ENCODE results near the gene ENTR1.
"Not testable (repeated sequence)": the region's sequence is repeated elsewhere in the genome, so short reads cannot be mapped to it uniquely, and the experiment has no call there.

ENTR1 gene

GRCh38 chr9:136438548-136439480 lies 28.4 kb upstream of the ENTR1 start:
- peak; percentile 11 for DNase-seq

DNA sequence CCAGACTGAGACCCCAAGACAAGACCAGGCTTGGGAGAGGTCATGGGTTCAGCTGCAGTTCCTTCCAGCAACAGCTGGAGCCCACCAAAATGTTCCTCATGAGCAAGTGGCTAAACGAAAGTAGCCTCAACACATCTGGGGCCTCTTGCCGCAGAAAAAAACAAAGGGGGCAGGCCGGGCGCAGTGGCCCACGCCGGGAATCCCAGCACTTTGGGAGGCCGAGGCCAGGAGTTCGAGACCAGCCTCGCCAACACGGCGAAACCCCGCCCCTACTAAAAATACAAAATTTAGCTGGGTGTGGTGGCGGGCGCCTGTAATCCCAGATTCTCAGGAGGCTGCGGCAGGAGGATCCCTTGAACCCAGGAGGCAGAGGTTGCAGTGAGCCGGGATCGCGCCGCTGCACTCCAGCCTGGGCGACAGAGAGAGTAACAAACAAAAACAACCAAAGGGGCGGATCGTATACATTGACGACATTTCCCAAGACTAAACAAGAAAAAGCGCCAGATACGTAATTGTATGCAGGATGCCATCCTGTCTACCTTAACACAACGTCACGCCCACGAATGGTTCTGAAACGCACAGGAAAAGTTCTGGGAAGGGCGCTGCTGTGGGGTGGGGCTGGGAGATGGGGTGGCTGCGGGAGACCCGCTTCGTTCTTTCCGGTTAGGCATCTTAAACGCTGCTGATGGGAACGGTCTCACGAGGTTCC lies 27.6 kb upstream of the ENTR1 start:
- DNase-seq = no peak

DNA sequence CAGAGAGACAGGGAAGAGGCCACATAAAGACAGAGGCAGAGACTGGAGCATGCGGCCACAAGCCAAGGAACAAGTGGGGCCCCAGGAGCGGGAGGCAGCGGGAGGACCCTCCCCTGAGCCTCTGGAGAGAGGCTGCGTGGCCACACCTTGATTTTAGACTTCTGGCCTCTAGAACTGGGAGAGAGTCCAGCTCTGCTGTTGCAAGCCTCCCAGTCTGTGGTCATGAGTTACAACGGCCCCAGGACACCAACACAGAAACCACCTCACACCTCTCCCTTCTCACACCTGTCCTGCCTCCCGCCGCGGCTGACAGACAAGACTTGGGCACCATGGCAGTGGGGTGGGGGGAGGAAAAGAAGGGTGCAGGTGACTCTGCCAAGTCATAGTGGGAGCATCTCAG lies 27.0 kb upstream of the ENTR1 start:
- no peak for DNase-seq

DNA sequence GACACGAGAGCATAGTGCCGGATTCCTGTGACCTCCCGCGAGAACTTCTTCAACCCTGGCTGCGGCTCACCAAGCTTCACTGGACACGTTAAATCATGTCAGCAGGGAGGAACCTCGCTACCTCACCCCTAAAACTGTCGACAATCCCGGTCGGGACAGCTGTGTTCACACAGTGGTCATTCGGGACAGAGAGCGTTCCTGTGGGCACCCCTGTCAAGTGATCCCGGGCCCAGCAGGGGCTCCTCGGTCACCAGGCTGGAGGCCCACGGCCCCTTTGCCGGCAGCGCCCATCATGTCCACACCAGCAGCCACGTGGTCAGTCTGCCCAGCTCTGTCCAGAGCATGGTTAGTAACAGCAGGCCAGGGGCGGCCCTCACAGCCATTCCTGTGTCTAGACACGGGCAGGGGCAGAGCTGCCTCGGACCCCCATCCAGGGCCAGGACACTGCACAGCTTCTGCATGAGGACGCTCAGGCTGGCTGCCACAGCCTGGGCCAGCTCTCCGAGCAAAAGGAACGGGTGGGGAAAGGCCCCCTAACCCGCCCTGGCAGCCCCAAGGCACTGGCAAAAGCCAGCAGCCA lies 25.7 kb upstream of the ENTR1 start:
- DNase-seq = no peak

DNA sequence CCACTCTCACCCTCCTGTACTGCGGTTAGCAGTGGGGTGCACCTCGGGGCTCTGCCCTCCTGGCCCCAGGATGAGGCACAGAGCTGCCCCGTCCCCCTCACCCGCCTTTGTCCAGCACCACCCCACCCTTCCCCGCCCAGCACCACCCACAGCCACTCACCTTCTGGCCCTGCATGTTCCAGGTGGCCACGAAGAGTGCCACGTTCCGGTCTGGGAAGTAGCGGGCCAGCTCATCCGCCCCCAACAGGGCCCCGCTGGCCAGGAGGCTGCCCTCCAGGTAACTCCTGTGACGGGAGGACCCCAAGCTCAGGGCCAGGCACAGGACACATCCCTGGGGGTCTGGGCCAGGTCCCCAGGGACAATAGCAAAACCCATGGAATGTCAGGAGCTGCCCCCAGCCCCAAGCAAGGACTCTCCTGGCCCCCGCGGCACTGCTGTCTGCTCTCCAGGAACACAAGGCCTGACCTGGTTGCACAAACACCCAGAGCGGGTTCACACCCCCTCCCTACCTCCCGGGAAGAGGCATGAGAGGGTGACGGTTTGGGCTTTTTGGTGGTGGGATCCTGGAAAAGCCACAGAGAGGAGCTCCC lies 24.3 kb upstream of the ENTR1 start:
- DNase-seq = no peak

DNA sequence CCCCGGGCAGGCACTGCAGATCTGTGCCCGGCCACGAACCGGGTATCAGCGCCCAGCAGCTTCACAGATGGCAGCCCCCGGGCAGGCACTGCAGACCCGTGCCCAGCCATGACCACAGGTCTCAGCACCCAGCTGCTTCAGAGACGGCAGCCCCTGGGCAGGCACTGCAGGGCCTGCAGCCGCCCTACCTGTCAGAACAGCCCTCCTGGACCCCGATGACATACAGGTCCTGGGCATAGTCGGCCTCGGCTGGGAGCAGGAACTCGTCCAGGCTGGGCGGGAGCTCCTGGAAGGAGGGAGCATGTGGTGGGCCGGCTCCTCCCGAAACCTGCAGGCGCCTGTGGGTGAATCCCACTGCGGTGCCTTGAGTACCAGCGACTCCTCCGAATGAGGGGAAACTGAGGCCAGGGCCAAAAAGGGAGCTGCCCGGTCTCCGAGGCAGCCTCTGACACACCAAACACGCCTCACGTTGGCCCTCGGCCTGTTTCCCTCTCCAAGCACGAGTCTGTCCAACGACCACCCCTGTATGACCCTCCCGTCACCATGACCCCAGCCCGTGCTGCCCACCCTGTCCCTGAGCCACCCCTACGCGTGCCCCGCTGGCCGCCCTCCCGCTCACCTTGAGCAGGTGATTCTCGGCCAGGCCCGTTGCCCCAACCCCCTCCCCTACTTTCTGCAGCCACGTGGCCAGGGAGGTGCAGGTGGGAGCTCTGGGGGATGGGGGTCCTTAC lies 23.6 kb upstream of the ENTR1 start:
- no peak for DNase-seq

GRCh38 chr9:136433043-136433715 lies 22.8 kb upstream of the ENTR1 start:
- DNase-seq = no peak

DNA sequence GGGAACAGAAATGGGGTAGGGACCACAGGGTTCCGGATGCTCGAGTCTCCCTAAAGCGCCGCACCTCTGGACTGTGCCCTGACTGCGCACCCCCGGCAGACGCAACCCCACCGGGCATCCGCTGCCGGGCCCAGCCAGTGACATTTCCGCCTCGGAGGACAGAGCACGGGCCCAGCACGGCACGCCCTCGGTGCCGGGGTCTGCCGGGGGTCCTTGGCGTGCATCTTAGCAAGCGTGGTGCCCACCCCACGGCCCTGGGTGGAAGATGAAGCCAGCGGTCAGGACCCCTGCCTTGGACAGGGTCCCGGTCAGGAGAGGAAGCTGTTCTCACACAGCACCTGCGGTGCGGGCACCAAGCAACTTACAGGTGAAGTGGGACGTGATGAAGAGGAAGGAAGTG lies 22.2 kb upstream of the ENTR1 start:
- DNase-seq = no peak

- DNase-seq = no peak
Measured at GRCh38 chr9:136431782-136432350, 21.5 kb upstream of the ENTR1 start.

DNA sequence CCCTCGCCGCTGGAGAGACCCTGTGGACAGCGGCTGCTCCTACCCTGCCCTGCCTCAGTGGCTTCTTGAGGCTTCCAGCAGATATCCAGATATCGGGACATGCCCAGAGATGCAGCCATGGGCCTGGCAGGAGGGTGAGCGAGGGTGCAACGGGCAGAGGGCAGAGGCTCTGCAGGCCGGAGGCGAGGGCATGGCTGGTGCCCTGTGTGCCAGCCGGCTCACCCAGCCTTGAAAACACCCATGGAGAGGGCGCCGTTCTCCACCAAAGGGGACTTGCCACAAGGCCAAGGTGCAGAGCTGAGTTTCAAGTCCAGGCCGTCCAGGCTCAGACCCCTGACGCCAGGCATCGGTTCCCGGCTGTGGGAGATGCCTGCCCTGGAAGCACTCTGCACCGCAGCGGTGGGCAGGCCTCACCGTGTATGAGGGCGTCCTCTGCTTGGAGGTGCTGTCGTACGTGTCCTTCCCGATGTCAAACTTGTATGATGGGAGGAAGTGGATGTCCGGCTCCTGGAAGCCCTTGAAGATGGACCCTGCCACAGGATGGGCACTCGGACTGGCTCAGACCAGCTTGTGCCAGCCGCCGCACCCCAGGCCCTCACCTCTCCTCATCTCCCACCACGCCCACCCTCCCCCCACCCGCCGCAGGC lies 20.3 kb upstream of the ENTR1 start:
- DNase-seq = no peak

DNA sequence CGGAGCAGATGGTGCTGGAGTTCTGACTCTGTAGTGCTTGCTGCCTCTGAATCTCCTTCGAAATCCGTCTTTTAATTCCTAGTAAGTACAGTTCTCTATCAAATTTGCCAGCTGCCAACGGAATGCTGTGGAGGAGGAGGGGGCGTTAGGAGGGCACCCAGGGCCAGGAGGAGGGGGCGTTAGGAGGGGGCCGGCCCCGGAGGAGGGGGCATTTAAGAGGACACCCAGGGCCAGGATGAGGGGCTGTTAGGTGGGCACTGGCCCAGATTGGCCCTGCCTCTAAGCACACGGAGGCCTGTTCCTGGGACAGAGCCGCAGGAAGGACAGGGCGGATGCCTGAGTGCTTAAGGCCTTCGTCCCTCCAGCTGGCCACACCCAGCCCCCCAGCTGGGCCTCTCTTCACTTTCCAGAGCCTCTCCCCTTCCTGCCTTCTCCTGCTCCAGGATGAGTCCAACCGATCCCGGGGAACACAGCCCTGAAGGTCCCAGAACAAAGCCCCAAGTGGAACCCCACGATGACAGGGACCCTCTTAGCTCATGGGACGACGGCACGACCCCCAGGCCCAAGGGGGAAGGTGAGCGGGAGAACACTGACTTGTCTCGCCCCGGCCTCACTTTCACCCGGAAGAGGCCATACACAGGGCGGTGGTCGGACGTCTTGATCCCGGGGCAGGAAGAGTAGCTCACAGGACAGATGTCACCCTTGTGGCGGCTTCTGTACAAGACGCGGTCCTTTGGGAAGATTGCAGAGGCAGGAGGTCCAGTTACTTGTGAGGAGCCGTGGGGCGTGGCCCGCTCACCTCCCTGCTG lies 19.5 kb upstream of the ENTR1 start:
- no peak for DNase-seq

DNA sequence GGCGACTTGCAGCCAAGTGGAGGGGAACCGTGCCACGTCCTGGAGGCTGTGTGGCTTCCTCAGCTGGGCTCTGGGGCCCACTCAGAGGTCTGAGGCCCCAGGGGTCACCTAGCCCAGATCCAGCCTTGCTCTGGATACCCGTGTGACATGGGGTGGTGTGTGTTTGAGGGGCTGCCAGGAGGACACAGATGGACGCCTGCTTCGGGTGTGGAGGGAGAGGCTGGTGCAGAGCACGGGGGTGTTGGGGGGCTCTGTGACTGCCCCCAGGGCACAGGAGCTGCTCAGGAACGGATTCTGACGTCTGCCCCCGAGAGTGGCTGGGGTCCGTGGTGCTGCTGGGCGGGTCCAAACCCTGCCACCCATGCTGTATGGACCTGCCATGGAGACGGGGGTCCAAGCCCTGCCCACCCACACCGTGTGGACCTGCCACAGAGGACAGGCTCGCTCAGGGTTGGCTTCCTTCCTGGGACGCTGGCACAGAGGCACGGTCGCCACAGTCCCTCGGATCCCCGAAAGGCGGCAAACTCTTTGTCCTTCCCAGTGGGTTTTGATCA lies 18.7 kb upstream of the ENTR1 start:
- DNase-seq = no peak

- DNase-seq = no peak
Measured at GRCh38 chr9:136426787-136427186, 16.4 kb upstream of the ENTR1 start.

DNA sequence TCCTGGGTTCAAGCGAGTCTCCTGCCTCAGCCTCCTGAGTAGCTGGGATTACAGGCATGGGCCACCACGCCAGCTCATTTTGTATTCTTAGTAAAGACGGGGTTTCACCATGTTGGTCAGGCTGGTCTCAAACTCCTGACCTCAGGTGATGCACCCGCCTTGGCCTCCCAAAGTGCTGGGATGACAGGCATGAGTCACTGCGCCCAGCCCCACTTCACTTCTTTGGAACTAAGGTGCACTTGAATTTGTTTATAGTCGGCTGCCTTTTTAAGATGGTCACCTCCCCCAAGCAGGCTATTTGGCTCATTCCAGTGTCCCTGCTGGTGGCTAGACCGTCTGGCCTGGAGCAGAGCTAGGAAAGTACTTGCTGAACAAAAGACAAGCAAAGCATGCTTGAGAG lies 15.0 kb upstream of the ENTR1 start:
- not testable (repeated sequence) for DNase-seq

DNA sequence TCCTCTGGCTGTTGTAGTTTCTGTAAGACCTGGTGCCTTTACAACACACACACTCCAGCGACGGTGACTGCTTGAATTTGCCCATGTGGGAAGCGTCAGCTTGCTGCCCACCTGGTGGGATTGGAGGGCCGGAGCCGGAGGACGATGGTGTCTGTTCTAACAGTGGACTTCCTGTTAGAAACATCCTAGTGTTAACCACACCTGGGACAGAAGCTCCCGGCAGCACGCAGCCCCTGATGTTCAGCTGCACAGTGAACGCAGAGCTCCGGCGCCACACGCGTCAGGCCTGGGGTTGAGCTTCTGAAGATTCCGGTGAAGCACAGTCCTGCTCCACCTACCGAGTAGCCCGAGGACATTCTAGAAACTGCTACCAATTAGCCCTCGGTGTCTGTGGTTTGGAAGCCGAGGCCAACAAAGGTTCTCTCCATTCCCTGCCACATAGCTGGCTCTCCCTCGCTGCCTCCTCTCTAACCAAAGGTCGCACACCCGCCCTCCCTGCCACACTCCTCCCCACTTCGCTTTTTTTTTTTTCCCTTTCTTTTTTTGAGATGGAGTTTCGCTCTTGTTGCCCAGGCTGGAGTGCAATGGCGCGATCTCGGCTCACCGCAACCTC lies 14.4 kb upstream of the ENTR1 start:
- DNase-seq = no peak

- no peak for DNase-seq
Measured at GRCh38 chr9:136423432-136424146, 13.2 kb upstream of the ENTR1 start.

DNA sequence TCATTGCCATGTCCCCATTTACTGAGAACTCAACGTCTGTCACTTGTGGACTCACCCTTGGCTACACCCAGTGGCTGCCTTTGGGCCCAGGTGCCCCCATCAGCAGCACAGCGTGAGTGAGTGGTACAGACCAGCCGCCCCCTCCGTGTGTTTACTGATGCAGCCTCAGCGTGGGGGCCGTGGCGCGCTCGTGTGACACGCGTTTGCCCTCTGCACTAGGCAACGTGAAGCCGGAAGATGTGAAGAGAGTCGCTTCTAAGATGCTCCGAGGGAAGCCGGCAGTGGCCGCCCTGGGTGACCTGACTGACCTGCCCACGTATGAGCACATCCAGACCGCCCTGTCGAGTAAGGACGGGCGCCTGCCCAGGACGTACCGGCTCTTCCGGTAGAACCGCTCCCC lies 12.5 kb upstream of the ENTR1 start:
- no peak for DNase-seq

GRCh38 chr9:136421791-136422190 lies 11.4 kb upstream of the ENTR1 start:
- no peak for DNase-seq

DNA sequence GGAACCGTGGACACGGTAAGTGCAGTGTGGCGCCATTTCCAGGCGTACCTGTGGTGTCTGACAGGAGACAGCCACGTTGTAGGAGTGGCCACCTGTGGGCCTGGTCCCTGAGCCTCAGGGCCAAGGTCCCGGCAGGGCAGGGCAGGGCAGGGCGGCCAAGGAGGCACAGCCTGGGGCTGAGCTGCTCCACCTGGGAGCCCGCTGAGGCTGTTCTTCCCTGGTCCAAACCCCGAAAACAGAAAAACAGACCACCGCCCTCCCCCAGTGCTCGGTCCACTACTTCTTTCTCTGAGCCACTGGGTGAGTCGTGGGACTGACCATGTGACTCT lies 8.6 kb upstream of the ENTR1 start:
- no peak for DNase-seq

Data from fibroblast of skin of right quadriceps (primary cell).